ENCODE data around the gene CCL11.
"Not testable (repeated sequence)": the region's sequence is repeated elsewhere in the genome, so short reads cannot be mapped to it uniquely, and the experiment has no call there.

CCL11 gene

GRCh38 chr17:34312080-34312479 lies 26.5 kb downstream of the CCL11 start:
- no peak for DNase-seq

GRCh38 chr17:34313164-34313563 lies 27.6 kb downstream of the CCL11 start:
- DNase-seq = no peak

- DNase-seq = no peak
Measured at GRCh38 chr17:34314279-34314678, 28.7 kb downstream of the CCL11 start.

- no peak for DNase-seq
Measured at GRCh38 chr17:34318474-34318873, 32.9 kb downstream of the CCL11 start.

- DNase-seq = no peak
Measured at GRCh38 chr17:34319039-34319483, 33.5 kb downstream of the CCL11 start, which contains the start of gene CCL8. Gene CCL8 (plus strand): TSS chr17:34319435. CDS start chr17:34319502, 67 bp downstream.

GRCh38 chr17:34321964-34322363 lies 36.4 kb downstream of the CCL11 start:
- DNase-seq = no peak

GRCh38 chr17:34327580-34327979 lies 42.0 kb downstream of the CCL11 start:
- not testable (repeated sequence) for DNase-seq

GRCh38 chr17:34337701-34338100 lies 52.2 kb downstream of the CCL11 start:
- no peak for DNase-seq

Measured in DMS 273 treated with DMSO at 0.1 percent for 48 hours (cell line).